Activated gamma-delta T cell treated with Interleukin-2 at 50 U/mL for 16 hours (primary cell): ENCODE measurements around the gene GMPPB.
"Not testable (repeated sequence)": the region's sequence is repeated elsewhere in the genome, so short reads cannot be mapped to it uniquely, and the experiment has no call there.

ENCODE experiments used
- DNase-seq: peaks from one replicate; pipeline ENCODE4 v3.0.0-alpha.2; 2020

Gene GMPPB

DNA sequence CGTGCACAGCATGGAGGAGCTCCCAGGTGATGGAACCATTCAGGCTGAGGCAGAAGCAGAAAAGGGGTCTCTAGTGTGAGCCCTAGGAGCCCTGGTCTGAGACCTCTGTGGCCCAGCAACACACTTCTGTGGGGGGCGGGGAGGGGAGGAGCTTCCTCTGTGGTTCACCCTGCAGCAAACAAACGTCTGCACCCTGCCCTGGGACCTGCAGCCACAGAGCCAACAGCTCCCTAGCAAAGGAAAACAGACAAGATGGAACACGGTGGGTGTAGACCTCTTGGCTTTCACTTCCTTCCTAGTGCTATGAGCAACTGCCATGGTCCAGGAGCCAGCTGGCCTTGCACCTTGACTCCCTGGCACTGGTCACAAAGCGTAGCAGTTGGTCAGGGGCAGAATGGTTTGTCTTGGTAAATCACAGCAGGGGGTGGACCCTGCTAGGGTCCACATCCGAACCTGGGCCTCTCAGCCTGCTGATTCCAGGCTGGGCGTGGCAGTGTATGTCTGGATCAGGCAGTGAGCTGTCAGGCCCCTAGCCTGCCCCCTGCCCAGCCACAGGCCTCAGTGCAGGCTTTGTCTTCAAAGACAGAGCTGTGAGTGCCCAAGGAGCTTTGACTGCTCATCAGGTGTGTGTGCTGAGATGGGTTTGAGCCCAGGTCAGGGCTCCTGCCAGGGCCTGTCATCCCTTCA lies 11.0 kb downstream of the GMPPB start:
- DNase-seq: no peak

DNA sequence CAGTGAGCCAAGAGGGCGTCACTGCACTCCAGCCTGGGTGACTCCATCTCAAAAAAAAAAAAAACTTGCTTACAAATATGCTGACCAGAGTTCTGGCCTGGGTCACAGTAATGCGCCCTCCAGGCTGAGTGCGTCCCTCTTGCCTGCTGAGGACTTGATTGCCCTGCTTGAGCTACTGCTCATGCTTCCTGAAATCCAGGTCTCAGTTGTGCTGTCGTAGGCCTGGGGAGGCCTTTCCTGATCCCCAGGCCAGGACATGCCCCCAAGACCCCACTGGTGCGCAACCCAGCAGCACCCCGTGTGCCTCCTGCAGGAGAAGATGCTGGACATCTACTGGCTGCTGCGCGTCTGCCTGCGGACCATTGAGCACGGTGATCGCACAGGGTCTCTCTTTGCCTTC lies 11.6 kb downstream of the GMPPB start:
- DNase-seq: no peak

DNA sequence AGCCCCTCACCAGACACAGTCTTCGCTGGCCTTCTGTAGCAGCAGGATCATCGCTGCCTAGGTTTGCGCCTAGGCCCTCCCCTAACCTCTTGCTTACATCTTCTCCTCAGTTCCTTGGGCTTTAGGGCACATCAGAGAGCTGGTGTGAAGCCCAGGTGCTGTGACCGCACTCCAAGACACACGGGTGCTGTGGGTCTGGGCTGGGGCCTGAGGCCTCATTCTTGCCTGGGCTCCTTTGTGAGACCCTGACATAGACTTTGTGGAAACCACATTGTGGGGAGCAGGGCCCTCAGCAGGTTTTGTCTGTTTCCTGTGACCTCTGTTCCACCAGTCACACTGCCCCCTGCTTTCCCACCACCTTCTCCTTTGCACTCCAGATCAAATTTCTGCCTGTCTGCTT lies 12.3 kb downstream of the GMPPB start:
- no peak for DNase-seq

DNA sequence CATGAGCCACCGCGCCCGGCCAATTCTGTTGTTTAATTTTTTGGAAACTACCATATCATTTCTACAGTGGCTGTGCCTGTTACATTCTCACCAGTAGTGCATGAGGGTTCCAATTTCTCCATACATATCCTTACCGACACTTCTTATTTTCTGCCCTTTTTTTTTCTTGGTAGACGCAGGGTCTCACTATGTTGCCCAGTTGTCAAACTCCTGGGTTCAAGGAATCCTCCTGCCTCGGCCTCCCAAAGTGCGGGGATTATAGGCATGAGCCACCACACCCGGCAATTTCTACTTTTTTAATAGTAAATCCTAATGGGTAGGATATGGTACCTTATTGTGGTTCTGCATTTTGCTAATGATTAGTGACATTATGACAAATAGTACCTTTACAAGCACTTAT lies 13.9 kb downstream of the GMPPB start:
- DNase-seq: no peak

DNA sequence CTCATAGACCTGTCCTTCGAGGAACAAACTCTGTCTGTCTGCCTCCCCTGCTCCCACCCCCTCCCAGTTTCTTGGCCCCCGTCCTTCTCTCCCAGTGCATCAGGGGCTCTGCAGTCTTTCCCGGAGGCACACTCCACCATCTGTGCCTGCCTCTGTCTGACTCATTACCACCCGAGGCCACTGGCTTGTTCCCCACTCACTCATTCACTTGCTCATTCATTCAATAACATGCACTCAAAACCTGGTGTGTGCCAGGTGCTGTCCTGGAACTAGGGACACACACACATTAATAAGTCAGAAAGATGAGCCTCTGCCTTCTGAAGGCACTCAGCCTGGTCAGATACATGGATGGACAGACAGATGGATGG lies 16.7 kb downstream of the GMPPB start:
- DNase-seq: no peak

DNA sequence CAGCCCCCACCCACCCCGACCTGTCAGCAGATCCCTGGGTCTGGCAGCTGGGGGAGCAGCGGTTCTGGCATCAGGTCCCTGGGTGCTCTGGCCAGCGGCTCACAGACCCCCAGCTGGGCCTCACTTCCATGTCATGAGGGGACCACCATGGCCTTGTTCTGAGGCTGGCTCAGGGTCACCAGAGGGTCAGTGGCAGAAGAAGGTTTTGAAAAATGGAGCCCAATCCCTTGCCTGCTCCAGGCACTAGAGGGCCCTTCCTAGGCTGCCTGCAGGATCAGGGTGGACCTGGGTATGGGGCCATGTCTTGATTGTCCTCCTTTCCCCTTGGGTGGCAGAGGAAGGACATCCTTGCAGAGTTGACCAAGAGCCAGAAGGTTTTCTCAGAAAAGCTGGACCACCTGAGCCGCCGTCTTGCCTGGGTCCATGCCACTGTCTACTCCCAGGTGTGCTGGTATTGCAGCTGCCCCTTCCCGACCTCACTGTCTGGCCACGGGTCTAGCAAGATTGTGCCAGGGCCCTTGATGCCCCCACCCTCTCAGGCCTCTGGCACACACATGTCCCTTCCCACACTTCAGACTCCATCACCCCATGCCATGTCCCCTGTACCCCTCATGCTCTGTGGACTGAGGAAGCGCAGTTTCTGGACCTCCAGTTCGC lies 17.2 kb downstream of the GMPPB start:
- DNase-seq: no peak

DNA sequence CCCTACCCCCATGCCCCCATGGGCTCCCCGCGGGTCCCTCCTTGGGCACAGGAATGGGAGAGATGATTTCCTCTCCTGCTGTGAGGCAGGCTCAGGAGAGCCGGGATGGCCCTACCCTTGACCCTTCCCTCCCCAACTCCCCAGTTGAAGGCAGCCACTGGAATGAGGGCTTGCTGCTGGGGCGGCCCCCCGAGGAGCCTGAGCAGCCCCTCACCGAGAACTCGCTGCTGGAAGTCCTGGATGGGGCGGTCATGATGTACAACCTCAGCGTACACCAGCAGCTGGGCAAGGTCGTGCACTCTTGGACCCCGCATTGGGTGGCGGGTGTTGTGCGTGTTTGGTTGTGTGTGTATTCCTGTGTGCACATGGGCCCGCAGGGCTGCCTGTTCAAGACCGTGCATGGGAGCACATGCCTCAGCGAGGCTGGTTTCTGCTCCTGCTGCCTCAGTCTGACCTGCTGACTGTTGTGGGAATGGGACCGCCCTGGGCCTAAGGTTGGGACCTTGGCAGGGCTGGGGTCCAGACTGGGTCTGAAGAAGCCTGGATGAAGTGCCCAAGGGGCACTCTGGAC lies 18.3 kb downstream of the GMPPB start:
- no peak for DNase-seq

DNA sequence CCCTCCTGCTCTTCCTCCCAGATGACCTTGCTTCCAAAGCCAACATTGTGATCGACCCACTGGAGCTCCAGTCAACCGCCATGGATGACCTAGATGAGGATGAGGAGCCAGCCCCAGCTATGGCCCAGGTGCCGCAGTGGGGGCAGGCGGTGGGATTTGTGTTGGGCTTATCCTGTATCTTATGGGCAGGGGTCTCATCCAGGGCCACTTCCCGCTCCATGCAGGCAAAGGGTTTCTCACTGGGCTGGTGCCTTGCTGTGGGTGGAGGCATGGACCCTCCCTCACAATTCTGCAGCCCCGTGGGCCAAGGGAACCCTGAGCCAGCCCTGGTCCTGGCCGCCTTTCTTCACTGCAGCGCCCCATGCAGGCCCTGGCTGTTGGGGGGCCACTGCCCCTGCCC lies 19.1 kb downstream of the GMPPB start:
- DNase-seq: no peak

DNA sequence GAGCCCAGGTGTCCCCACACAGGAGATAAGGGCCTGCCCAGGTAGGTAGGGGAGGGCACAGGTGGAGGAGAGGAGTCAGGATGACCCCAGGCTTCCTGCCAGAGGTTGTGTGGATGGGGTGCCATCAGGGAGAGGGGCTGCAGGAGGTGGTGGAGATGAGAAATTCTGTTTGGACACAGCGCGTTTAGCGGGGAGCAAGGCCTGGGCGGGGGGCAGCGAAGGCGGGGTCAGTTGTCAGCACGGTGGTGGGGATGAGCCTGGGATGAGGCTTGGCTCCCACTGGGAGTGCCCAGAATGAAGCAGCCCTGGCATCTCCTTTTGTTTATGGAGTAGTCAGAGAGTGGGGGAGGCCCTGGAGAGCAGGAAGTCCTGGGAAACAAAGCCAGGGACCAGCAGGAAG lies 19.8 kb downstream of the GMPPB start:
- DNase-seq: no peak

DNA sequence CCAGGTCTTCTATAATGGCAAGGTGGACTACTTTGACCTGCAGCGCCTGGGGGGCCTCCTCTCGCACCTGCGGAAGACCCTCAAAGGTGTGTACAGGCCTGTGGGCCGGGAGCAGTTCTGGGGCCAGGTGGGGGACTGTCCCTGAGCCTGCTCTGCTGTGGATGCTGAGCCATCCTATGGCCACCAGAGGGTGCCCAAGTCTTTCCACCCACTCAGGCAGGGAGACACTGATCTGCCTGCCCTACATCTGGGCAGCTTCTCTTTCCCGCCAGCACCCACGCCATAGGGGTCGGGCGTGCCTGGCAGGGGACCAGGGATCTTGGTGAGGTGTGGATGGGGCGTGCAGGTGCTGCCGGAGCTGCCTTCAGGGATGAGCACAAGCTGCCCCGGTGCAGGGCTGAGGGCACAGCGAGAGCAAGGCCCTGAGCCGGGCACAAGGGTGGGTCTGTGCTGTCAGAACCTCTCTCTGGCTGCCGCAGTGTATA lies 20.3 kb downstream of the GMPPB start:
- DNase-seq: peak; percentile 53

DNA sequence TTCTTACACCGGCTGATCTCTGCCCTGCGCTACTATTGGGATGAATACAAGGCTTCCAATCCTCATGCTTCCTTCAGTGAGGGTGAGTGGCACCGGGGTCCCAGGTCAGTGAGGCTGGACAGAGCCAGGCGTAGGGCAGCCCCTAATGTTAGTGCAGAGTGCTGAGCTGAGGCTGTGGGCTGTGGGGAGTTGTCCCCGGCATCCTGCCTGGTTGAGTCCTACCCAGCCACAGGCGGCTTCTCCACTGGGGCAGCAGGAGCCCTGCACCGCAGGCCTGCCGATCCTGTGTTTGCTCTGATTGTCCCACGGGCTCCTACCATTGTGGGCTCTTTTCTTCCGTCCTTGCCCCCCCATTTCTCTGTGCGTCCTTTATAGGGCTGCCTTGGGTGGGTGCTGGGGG lies 21.1 kb downstream of the GMPPB start:
- DNase-seq: no peak

DNA sequence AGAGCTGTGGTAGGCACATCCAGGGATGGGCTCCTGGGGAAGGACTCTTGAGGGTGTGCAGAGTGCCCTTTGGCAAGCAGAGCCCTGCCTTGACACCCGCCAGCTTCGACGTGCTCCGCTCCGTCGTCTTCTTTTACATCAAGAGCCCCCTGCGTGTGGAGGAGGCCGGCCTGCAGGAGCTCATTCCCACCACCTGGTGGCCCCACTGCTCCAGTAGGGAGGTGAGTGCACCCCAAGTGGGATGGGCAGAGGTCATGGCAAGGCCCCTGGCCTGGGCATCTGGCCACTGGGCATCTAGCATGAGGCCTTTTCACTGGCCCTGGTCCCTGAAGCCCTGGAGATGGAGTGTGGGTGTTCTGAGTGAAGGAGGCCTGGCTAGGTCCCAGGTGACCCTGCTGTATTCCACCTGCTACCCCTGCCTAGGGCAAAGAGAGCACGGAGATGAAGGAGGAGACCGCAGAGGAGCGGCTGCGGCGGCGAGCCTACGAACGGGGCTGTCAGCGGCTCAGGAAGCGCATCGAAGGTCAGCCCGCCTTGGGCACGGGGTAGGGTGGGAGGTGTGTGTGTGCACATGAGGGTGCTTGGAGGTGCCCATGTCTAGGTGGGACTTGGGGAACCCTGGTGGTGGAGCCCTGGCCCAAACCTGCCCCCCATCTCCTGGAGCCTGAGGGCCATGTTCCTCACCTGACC lies 22.2 kb downstream of the GMPPB start:
- no peak for DNase-seq

DNA sequence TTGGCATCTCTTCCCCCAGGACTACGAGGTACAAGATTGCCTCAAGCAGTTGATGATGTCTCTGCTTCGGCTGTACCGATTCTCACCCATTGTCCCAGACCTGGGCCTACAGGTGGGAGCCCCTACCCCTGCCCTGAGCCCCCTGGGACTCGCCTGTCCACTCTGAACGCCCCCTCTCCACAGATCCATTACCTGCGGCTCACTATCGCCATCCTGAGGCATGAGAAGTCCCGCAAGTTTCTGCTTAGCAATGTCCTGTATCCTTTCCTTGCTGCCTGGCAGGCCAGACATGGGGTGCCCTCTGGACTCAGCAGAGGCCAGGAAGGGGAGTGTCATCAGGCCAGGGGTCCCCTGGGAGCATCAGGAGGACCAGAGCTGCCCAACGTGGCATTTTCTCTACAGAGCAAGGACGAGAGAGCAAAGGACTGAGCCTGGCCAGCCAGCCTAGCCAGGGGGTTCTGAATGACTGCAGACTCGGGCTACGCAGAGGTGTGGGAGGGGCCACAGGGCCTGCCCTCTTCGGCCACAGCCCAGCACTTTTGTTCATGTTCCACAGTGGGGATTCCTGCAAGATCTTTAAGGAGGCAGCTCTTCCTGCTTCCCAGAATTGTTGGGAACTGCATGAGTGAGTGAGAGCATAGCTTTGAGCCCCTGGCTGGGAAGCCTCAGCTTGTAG lies 23.2 kb downstream of the GMPPB start:
- no peak for DNase-seq

DNA sequence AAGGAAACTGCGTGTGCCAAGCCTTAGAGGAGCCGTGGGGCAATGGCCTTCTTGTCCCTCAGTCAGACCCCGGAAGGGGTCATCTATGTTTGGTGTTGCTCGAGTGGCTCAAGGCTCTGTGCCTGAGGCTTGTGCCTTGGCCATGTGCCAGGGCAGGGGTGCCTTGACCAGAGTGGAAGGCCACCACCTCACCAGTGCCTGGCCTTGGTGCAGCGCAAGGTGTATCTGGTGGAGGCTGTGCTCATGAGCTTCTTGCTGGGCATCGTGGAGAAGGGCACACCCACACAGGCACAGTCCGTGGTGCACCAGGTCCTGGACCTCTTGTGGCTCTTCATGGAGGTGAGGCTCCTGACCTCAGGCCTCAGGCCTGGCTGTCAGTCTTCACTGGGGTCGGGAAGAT lies 23.7 kb downstream of the GMPPB start:
- DNase-seq: no peak

DNA sequence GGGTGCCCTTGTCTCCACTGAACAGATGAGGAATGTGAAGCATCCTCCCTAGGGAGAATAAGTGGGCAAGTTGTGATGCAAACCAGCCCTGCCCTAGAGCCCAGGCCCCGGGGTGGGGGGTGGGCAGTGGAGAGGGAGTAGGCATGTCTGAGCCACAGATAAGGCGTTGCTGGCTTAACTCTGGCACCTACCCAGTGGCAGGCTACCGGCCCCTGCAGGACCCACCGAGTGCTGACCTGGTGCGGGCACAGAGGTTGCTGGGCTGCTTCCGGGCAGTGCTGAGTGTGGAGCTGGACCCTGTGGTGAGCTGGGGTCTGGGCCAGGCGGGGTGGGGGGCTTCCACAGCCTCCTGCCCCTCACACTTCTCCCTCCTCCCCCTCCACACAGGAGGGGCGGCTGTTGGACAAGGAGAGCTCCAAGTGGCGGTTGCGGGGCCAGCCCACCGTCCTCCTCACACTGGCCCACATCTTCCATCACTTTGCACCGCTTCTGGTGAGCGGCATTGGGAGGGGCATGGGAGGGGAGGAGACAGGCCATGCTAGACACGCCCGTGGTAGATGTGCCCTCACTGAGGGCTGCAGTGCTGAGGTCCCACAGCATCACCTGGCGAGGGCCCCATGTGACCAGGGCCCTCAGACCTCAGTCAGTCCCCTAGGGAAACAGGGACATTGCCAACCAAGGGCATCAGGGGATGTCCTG lies 24.3 kb downstream of the GMPPB start:
- DNase-seq: no peak

DNA sequence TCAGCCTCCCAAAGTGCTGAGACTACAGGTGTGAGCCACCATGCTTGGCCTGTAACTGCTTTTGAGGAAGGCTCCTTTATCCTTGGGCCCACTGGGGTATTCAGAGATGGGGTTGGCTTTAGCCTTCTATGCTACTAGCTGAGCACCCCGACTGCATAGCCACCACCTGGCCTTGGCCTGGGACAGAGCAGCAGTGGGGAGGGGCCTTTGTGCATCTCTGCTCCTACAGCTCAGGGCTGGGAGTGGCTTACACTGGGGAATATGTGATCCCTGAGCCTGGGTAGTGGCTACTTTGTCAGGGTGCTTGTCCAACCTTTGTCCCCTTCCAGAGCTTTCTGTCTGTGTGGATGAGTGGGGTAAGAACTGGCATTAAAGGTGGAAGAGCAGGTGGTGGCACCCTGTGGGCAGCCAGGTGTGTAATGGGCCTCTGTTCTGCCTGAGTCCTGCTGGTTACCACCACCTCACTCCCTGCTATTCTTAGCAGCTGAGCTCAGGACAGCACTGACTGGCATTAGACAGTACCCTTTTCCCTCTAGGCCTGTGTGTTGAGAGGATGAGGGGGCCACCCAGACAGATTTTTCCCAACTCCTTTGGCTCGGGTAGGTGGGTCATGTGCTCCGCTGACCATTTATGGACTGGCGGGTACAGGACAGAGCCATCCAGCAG lies 28.3 kb downstream of the GMPPB start:
- DNase-seq: not testable (repeated sequence)

DNA sequence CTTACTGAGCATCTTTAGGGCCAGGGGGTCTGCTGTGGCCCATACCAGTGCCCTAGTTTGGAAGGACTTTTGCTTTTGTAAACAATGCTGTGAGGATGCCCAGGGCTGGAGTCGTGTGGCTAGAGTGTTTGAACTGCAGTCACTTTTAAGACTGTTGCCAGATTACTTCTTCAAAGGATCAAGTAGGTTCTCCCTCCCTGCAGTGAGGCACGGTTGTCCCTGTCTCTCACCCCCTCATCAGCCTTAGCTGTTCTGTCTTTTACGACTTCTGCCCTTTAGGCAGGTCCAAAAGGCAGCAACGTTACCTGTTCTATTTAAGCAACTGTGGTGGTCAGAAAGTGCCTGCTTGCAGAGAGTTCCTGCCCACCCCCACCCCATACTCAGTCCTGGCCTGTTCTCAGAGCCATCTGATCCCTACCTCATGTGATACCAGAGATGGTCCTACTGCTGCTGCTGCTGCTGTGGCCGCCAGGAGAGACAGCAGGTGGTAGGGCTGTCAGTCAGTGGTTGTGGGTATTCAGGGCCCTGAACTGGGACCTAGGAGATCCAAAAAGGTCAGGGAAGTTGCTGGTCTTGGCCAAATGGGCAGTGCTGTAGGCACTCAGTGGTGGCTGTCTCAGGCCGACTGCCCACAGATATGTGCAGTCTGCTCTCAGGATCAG lies 29.2 kb downstream of the GMPPB start:
- not testable (repeated sequence) for DNase-seq

DNA sequence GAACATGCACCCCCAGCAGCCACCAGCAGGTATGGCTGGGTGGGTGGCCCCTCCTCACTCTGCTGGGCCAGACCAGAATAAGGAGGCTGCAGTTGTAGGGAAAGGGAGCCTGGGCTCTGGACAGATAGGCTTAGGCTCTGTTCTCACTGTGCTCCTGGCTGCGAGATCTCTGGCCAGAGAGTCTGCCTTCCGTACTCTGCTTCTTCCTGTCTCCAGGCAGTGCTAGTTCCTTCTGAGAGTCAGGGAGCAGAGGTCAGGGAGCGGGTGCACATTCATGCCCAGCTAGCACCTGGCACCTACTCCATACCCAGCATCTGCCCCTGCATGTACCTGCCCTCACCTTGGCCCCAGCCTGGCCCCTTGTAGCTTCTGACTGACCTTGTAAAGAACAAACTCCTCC lies 32.3 kb downstream of the GMPPB start:
- not testable (repeated sequence) for DNase-seq

DNA sequence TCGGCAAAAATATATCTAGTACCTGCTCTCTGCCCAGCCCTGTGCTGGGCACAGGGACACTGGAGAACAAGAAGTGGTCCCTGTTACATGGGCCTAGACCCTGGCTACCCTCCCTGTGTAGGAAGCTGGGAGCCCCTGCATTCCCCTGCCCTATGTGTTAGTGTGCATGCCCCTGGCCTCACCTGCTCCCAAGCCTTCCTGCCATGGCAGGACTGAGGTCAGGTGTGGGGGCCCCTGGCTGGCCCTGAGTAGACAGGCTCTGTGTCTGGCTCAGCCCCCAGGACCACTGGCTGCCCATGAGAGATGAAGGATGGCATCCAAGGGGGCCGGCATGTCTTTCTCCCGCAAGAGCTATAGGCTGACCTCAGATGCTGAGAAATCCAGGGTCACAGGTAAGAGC lies 32.9 kb downstream of the GMPPB start:
- DNase-seq: not testable (repeated sequence)

DNA sequence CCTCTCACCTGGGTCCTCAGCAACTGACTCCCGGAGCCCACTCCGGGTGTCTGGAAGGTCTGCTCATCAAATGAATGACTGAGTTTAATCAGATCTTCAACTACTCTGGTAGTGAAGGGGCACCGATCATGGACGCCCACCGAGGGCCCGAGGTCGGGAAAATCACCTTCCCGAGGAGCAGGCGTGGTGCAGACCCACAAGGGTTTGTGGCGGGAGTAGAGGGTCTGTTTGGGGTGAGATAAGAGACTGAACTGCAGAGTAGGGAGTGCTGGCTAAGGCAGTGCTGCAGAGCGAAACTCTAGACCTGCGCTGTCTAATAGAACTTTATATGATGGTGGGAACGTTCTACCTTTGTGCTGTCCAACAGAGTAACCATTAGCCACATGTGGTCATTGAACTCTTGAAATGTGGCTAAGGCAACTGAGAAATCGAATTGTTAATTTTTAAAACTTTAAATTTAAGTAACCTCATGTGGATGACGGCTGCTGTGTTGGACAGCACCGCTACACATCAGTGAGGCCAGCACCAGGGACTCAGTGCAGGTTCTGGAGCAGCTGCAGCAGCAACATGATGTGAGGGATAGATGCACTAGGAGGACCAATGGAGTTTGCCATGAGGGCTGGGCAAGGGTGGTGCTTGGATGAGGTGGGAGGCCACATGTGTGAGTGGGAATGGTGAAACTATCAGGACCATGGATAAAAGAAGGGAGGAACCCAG lies 33.7 kb downstream of the GMPPB start:
- not testable (repeated sequence) for DNase-seq
